ENCODE measurements around the gene COL16A1.
"Not testable (repeated sequence)": the region's sequence is repeated elsewhere in the genome, so short reads cannot be mapped to it uniquely, and the experiment has no call there.

Gene COL16A1

DNA sequence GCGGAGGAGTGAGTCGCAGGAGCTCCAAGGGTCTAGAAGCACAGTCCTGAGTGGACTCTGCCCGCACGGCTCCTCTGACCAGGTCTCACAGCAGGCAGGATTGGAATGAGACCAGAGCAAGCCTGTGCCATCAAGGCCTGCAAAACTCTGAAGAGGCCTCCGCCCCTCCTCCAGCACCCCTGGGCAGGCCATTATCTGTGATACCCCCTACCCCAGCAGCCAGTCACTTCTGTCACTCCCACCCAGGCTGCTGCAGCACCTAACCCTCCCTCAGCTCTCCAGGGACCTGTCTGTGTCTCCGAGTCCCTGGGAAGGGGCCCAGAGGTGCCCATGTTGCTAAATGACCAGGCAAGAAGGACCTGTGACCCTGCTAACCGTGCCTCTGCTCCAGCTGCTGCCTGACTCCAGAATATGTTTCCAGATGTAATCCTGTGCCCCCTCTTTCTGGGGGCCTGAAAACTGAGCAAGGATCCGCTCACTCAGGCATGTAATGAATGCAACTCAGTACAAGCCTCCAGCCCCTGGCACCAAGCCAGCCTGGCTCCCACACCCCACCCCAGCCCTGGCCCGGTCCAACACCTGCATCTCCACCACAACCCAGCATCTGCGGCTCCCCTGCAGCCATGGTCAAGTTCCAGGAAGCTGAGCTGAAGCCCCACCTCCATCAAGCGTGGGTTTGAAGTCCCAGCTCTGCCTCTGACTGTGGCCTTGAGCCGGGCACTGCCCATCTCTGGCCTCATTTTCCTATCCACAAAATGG is 22.1 kb upstream of the COL16A1 start:
- no peaks in the 10 kb centered on the region for H3K4me1 Mint-ChIP-seq (ENCODE audit: low read depth)
- H3K27me3 Mint-ChIP-seq = peaks cover 22% of the 10 kb centered on the region
- no peak overlapping the region for H3K27ac Mint-ChIP-seq
- H3K36me3 Mint-ChIP-seq (ENCODE audit: low read depth) = no peaks in the 10 kb centered on the region
- H3K9me3 Mint-ChIP-seq = no peaks in the 10 kb centered on the region
- no peak overlapping the region for H3K4me3 Mint-ChIP-seq
- intact Hi-C loops (cut with micrococcal nuclease) = no loop called here

- Mint-ChIP-seq H3K4me3 (no peak overlapping the region), H3K36me3 (ENCODE audit: low read depth) (no peaks in the 10 kb centered on the region), H3K9me3 (no peaks in the 10 kb centered on the region), H3K27me3 (peaks cover 27% of the 10 kb centered on the region), H3K4me1 (ENCODE audit: low read depth) (no peaks in the 10 kb centered on the region), H3K27ac (no peak overlapping the region)
- intact Hi-C loops (cut with micrococcal nuclease) = no loop called here
These were observed 21.3 kb upstream of the COL16A1 start for GRCh38 chr1:31725134-31725533.

- H3K4me1 Mint-ChIP-seq (ENCODE audit: low read depth) = no peaks in the 10 kb centered on the region
- H3K27me3 Mint-ChIP-seq = peaks cover 28% of the 10 kb centered on the region
- H3K9me3 Mint-ChIP-seq = no peaks in the 10 kb centered on the region
- H3K4me3 Mint-ChIP-seq = no peak overlapping the region
- H3K36me3 Mint-ChIP-seq (ENCODE audit: low read depth) = no peaks in the 10 kb centered on the region
- no peak overlapping the region for H3K27ac Mint-ChIP-seq
- intact Hi-C loops (cut with micrococcal nuclease) = no loop called here
These were observed 20.1 kb upstream of the COL16A1 start for GRCh38 chr1:31723828-31724359.

GRCh38 chr1:31718327-31718897 is 14.6 kb upstream of the COL16A1 start:
- H3K4me1 Mint-ChIP-seq (ENCODE audit: low read depth) = peaks cover 18% of the 10 kb centered on the region
- no peaks in the 10 kb centered on the region for H3K9me3 Mint-ChIP-seq
- intact Hi-C loops (cut with micrococcal nuclease) = no loop called here
- no peak overlapping the region for H3K27ac Mint-ChIP-seq
- no peak overlapping the region for H3K4me3 Mint-ChIP-seq
- peaks cover 69% of the 10 kb centered on the region for H3K27me3 Mint-ChIP-seq
- no peaks in the 10 kb centered on the region for H3K36me3 Mint-ChIP-seq (ENCODE audit: low read depth)

DNA sequence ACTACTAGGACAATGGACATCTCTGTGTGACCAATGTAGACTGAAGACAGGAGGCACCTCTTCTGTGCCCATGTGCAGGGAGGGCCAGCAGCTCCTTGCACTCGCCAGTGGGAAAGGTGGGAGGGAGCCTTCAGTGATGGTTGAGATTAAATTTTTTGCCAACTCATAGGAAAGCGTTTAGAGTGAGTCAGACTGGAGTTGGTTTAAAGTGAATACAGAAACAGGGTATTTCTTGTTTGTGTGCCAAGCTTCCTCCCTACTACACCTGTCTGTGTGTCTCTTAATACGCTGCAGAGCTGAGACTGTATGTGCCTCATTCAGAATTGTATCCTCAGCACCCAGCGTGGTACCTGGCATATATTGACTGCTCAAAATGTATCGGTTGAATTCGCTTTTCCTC is 13.5 kb upstream of the COL16A1 start:
- H3K4me1 Mint-ChIP-seq (ENCODE audit: low read depth) = peaks cover 18% of the 10 kb centered on the region
- intact Hi-C loops (cut with micrococcal nuclease) = no loop called here
- no peak overlapping the region for H3K4me3 Mint-ChIP-seq
- H3K9me3 Mint-ChIP-seq = no peaks in the 10 kb centered on the region
- no peak overlapping the region for H3K27ac Mint-ChIP-seq
- peaks cover 78% of the 10 kb centered on the region for H3K27me3 Mint-ChIP-seq
- H3K36me3 Mint-ChIP-seq (ENCODE audit: low read depth) = no peaks in the 10 kb centered on the region

DNA sequence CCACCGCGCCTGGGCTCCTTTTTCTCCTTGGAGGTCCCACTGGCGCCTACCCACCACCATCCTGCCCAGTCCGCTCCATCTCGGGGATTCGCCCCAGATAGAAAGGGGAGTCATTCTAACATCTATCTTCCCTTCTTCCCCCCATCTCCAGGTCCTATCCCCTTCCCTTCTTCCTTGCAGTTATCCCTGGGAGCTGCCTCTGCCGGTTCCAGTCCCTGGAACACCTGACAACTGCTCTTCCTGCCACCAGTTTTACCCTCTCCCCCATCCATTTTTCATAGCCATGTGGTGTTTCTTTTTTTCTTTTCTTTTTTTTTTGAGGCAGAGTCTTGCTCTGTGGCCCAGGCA is 12.0 kb upstream of the COL16A1 start:
- peaks cover 18% of the 10 kb centered on the region for H3K4me1 Mint-ChIP-seq (ENCODE audit: low read depth)
- H3K27me3 Mint-ChIP-seq = peaks cover 78% of the 10 kb centered on the region
- no peak overlapping the region for H3K27ac Mint-ChIP-seq
- H3K36me3 Mint-ChIP-seq (ENCODE audit: low read depth) = no peaks in the 10 kb centered on the region
- H3K9me3 Mint-ChIP-seq = no peaks in the 10 kb centered on the region
- H3K4me3 Mint-ChIP-seq = no peak overlapping the region
- intact Hi-C loops (cut with micrococcal nuclease) = no loop called here

DNA sequence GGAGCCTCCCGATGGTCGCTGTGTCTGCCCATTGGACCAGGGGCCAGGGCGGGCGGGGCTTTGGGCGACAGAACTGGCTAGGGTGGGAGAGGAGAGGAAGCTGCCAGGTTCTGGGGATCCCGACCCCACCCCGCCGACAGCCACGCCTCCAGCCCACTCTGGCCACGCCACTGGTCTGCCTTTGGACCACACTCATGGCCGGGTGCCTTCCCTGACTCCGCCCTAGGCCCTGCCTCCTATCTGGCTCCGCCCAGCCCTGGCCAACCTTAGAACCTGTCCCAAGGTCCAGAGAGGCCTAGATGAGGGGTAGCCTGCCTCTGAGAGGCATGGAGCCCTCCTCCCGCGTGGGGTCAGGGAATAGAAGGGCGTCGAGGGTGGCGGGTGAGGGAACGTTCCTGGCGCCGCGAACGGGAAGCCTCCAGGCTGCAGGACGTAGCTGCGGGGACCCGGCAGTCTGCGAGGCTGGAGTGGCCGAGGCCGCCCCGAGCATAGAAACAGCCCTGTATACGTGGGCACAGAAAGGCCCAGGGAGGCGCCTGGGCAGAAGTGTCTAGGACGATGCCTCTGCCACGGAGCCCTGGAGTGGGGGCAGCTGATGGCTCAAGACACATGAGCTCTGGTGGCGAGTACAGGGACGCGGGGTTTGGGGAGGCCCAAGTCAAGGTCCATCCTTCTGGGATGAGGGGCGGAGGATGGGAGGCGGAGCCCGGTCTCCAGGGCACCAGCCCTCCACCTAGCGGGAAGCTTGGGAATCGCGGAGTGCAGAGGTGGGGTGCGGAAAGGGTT is 11.5 kb upstream of the COL16A1 start:
- Mint-ChIP-seq H3K36me3 (ENCODE audit: low read depth) (no peaks in the 10 kb centered on the region), H3K27ac (no peak overlapping the region), H3K4me3 (peak overlapping the region; percentile 64), H3K9me3 (no peaks in the 10 kb centered on the region), H3K27me3 (peaks cover 76% of the 10 kb centered on the region), H3K4me1 (ENCODE audit: low read depth) (peaks cover 18% of the 10 kb centered on the region)
- intact Hi-C loops (cut with micrococcal nuclease) = no loop called here

DNA sequence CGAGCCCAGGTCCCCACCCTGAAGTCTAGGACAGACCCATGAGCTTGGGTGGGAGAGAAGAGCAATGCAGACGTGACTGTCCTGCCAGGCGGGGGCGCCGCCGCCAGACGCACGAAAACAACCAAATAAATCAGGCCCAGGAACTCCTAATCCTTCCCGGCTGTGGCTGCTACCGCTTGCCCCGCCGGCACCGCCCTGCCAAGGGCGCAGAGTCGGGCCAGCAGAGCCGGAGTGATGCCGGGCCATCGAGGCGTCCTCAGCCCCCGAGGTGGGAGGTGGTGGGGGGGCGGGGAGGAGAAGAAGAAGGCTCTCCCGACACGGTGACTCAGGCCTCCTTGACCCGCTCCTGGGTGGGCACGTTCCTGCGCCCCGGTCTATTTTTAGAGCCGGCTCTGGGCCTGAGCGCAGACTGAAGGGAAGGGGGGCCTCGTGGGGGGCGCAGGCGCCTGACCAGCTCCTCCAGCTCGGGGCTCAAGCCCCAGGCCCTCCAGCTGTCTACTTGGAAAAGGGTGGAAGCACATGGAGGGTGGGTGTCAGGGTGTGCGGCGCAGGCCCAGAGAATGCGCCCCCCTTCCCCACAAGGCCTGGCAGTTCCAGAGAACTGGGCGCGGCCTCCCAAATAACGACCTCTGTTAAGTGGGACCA is 10.7 kb upstream of the COL16A1 start:
- Mint-ChIP-seq H3K36me3 (ENCODE audit: low read depth) (no peaks in the 10 kb centered on the region), H3K9me3 (no peaks in the 10 kb centered on the region), H3K4me3 (no peak overlapping the region), H3K27ac (no peak overlapping the region), H3K27me3 (peaks cover 79% of the 10 kb centered on the region), H3K4me1 (ENCODE audit: low read depth) (peaks cover 18% of the 10 kb centered on the region)
- intact Hi-C loops (cut with micrococcal nuclease) = no loop called here

GRCh38 chr1:31712630-31713029 is 8.8 kb upstream of the COL16A1 start:
- Mint-ChIP-seq H3K4me1 (ENCODE audit: low read depth) (peaks cover 22% of the 10 kb centered on the region), H3K36me3 (ENCODE audit: low read depth) (no peaks in the 10 kb centered on the region), H3K27ac (no peak overlapping the region), H3K9me3 (no peaks in the 10 kb centered on the region), H3K27me3 (peaks cover 82% of the 10 kb centered on the region), H3K4me3 (no peak overlapping the region)
- intact Hi-C loops (cut with micrococcal nuclease) = no loop called here

GRCh38 chr1:31712068-31712467 is 8.3 kb upstream of the COL16A1 start:
- intact Hi-C loops (cut with micrococcal nuclease) = no loop called here
- H3K36me3 Mint-ChIP-seq (ENCODE audit: low read depth) = no peaks in the 10 kb centered on the region
- peaks cover 28% of the 10 kb centered on the region for H3K4me1 Mint-ChIP-seq (ENCODE audit: low read depth)
- H3K27ac Mint-ChIP-seq = no peak overlapping the region
- H3K27me3 Mint-ChIP-seq = peaks cover 83% of the 10 kb centered on the region
- no peaks in the 10 kb centered on the region for H3K9me3 Mint-ChIP-seq
- H3K4me3 Mint-ChIP-seq = no peak overlapping the region

- no peak overlapping the region for H3K27ac Mint-ChIP-seq
- H3K36me3 Mint-ChIP-seq (ENCODE audit: low read depth) = no peaks in the 10 kb centered on the region
- intact Hi-C loops (cut with micrococcal nuclease) = no loop called here
- H3K4me1 Mint-ChIP-seq (ENCODE audit: low read depth) = peaks cover 26% of the 10 kb centered on the region
- H3K27me3 Mint-ChIP-seq = peaks cover 75% of the 10 kb centered on the region
- no peak overlapping the region for H3K4me3 Mint-ChIP-seq
- no peaks in the 10 kb centered on the region for H3K9me3 Mint-ChIP-seq
These were observed 4.5 kb upstream of the COL16A1 start for GRCh38 chr1:31708324-31708723.

- Mint-ChIP-seq H3K9me3 (no peaks in the 10 kb centered on the region), H3K27me3 (peaks cover 75% of the 10 kb centered on the region), H3K4me1 (ENCODE audit: low read depth) (peaks cover 26% of the 10 kb centered on the region), H3K4me3 (no peak overlapping the region), H3K27ac (no peak overlapping the region), H3K36me3 (ENCODE audit: low read depth) (no peaks in the 10 kb centered on the region)
- intact Hi-C loops (cut with micrococcal nuclease) = no loop called here
These were observed 3.9 kb upstream of the COL16A1 start for GRCh38 chr1:31707711-31708110.

DNA sequence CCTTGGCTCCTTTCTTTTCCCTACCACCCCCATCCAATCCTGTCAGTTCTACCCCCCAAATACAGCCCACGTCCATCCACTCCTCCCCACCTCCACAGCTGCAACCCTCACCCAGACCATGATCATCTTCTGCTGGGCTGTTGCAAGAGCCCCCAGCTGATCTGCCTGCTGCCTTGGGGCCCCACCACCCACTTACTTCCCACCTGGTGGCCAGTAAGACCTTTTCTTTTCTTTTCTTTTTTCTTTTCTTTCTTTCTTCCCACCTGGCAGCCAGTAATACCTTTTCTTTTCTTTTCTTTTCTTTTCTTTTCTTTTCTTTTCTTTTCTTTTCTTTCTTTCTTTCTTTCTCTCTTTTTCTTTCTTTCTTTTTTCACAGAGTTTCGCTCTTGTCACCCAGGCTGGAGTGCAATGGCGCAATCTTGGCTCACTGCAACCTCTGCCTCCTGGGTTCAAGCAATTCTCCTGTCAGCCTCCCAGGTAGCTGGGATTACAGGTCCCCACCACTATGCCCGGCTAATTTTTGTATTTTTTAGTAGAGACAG is 3.3 kb upstream of the COL16A1 start:
- H3K27ac Mint-ChIP-seq; H3K36me3 Mint-ChIP-seq (ENCODE audit: low read depth); intact Hi-C loops (cut with micrococcal nuclease); H3K9me3 Mint-ChIP-seq; H3K4me3 Mint-ChIP-seq: not testable (repeated sequence)
- H3K4me1 Mint-ChIP-seq (ENCODE audit: low read depth) = peaks cover 26% of the 10 kb centered on the region
- peaks cover 74% of the 10 kb centered on the region for H3K27me3 Mint-ChIP-seq
